Activated CD8-positive, alpha-beta memory T cell treated with anti-CD3 and anti-CD28 coated beads, Interleukin-2, amount 50 U/mL, for 4 hours (primary cell): ENCODE measurements around the gene CDK11B.
"Not testable (repeated sequence)": the region's sequence is repeated elsewhere in the genome, so short reads cannot be mapped to it uniquely, and the experiment has no call there.

ENCODE experiments used
- DNase-seq: peaks from one replicate; pipeline ENCODE4 v3.0.0-alpha.2; 2020

Gene CDK11B

GRCh38 chr1:1680912-1681273 lies 22.1 kb upstream of the CDK11B start:
- no peak for DNase-seq

GRCh38 chr1:1680031-1680911 lies 21.5 kb upstream of the CDK11B start:
- DNase-seq, result no peak

GRCh38 chr1:1678581-1679380 lies 20.0 kb upstream of the CDK11B start:
- DNase-seq, result no peak

GRCh38 chr1:1677718-1678580 lies 19.1 kb upstream of the CDK11B start:
- DNase-seq, result peak; percentile 38

- DNase-seq, result not testable (repeated sequence)
Observed at GRCh38 chr1:1676087-1676486, 17.3 kb upstream of the CDK11B start.

GRCh38 chr1:1675218-1675617 lies 16.4 kb upstream of the CDK11B start:
- not testable (repeated sequence) for DNase-seq

- not testable (repeated sequence) for DNase-seq
Observed at GRCh38 chr1:1674806-1675205, 16.0 kb upstream of the CDK11B start.

GRCh38 chr1:1672181-1672965 lies 13.6 kb upstream of the CDK11B start:
- no peak for DNase-seq

- no peak for DNase-seq
Observed at GRCh38 chr1:1671365-1672119, 12.7 kb upstream of the CDK11B start.

- no peak for DNase-seq
Observed at GRCh38 chr1:1670866-1671265, 12.1 kb upstream of the CDK11B start.

- no peak for DNase-seq
Observed at GRCh38 chr1:1669468-1670440, 10.9 kb upstream of the CDK11B start.

- no peak for DNase-seq
Observed at GRCh38 chr1:1666526-1666925, 7.7 kb upstream of the CDK11B start.

- peak; percentile 34 for DNase-seq
Observed at GRCh38 chr1:1665815-1666251, 7.0 kb upstream of the CDK11B start.

GRCh38 chr1:1664941-1665814 lies 6.4 kb upstream of the CDK11B start:
- DNase-seq, result no peak

- DNase-seq, result not testable (repeated sequence)
Observed at GRCh38 chr1:1664318-1664717, 5.5 kb upstream of the CDK11B start.

- not testable (repeated sequence) for DNase-seq
Observed at GRCh38 chr1:1662830-1663560, 4.2 kb upstream of the CDK11B start.

GRCh38 chr1:1662392-1662791 lies 3.6 kb upstream of the CDK11B start:
- DNase-seq, result not testable (repeated sequence)

GRCh38 chr1:1648265-1648664 lies 10.5 kb downstream of the CDK11B start:
- DNase-seq, result not testable (repeated sequence)
